ENCODE data around the gene KIR2DL4.
"Not testable (repeated sequence)": the region's sequence is repeated elsewhere in the genome, so short reads cannot be mapped to it uniquely, and the experiment has no call there.

The KIR2DL4 gene

DNA sequence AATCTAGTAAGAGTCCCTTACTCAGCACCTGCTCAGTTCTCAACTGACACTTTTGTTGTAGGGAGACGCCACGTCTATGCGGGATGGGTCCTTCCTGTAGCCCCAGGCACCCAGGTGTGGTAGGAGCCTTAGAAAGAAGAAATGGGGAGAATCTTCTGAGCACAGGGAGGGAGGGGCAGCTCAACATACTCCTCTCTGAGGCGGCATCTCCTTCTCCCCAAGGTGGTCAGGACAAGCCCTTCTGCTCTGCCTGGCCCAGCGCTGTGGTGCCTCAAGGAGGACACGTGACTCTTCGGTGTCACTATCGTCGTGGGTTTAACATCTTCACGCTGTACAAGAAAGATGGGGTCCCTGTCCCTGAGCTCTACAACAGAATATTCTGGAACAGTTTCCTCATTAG lies 1.2 kb downstream of the KIR2DL4 start:
- DNase-seq (ENCODE audit: low read depth): no peak

DNA sequence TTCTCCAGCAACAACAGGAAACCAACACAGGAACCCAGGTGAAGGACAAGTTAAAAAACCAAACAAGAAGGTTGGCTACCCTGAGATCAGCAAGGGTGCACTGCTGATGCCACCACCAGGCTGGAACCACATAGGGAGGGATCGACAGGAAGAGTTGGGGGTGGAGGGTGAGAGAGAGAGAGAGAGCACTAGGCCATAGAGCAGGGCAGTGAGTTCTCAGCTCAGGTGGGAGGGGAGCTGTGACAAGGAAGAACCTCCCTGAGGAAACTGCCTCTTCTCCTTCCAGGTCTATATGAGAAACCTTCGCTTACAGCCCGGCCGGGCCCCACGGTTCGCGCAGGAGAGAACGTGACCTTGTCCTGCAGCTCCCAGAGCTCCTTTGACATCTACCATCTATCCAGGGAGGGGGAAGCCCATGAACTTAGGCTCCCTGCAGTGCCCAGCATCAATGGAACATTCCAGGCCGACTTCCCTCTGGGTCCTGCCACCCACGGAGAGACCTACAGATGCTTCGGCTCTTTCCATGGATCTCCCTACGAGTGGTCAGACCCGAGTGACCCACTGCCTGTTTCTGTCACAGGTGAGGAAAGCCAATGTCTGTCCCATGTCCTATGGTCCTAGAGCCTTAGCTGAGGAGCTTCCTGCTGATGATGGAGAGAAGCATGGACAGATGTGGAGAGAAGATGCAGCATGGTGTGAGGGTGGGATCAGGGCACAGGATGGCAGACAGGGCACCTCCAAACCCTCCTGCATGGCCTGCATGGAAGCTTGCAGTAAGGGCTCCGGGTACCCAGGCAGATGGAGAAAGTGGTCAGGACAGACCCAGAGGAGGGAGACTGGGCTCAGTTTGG lies 2.5 kb downstream of the KIR2DL4 start:
- DNase-seq (ENCODE audit: low read depth): no peak

GRCh38 chr19:54806516-54806838 lies 3.1 kb downstream of the KIR2DL4 start:
- no peak for DNase-seq (ENCODE audit: low read depth)

- not testable (repeated sequence) for DNase-seq (ENCODE audit: low read depth)
Measured at GRCh38 chr19:54814571-54814970, 11.2 kb downstream of the KIR2DL4 start.

GRCh38 chr19:54816251-54816650 lies 12.8 kb downstream of the KIR2DL4 start, which contains the start of gene KIR3DL1:
Gene KIR3DL1 (plus strand): TSS chr19:54816468.
- DNase-seq (ENCODE audit: low read depth): not testable (repeated sequence)

DNA sequence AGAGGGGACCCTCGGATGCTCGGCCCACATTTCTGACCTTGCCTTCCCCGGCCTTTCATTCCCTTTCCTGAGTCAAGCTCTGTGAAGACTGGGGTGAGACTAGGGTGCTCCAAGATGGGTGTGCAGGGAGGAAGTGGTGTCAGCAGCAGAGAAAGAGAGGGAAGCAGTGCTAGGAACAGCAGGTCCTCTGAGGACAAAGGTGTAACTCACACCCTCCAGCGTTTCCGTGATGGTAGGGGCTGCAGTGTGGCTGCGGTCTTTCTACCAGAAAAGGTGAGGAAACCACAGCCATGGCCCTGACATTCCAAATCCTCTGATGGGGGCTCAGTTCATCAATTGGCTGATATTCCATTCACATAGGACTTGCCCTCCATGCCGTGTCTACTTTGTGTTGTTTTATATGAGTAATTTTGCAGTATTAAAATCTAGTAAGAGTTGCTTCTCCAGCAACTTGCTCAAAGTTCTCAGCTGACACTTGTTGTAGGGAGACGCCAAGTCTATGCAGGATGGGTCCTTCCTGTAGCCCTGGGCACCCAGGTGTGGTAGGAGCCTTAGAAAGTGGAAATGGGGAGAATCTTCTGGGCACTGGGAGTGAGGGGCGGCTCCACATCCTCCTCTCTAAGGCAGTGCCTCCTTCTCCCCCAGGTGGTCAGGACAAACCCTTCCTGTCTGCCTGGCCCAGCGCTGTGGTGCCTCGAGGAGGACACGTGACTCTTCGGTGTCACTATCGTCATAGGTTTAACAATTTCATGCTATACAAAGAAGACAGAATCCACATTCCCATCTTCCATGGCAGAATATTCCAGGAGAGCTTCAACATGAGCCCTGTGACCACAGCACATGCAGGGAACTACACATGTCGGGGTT lies 14.5 kb downstream of the KIR2DL4 start:
- no peak for DNase-seq (ENCODE audit: low read depth)

GRCh38 chr19:54824416-54824815 lies 21.0 kb downstream of the KIR2DL4 start:
- not testable (repeated sequence) for DNase-seq (ENCODE audit: low read depth)

DNA sequence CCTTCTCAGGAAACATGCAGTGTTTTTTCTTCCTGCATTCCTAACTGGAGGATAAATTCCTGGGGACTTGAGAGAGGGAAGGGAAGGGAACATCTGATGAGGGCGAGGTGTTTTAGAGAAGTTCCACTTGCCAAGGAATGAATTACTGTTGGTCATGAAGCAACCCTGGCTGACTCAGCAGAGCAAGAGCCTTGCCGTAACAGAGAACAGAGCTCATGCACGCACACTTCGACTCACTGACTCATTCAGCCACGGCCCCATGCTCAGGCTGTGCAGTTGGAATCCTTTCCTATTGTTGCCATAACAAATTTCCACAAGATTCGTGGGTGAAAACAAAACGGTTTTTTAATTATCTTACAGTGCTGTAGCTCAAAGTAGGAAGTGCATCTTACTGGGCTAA lies 21.9 kb downstream of the KIR2DL4 start:
- DNase-seq (ENCODE audit: low read depth): not testable (repeated sequence)

DNA sequence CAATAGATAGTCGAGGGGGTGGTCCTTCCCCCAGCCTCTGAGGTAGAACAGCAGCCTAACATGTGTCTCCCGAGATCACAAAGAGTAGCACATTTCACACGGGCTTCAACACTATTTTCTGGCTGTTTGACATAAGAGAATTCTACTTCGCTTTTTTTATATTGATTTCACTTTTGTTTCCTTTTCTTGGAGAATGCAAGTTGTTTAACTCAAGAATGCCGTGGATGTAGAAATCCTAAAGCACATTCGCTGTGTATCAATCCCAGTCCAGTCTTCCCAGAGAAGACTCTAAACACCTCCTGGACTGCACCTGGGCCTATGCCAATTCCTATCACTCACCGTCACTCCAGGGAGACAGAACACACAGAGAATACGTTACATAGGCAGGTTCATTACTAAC lies 24.7 kb downstream of the KIR2DL4 start:
- not testable (repeated sequence) for DNase-seq (ENCODE audit: low read depth)

DNA sequence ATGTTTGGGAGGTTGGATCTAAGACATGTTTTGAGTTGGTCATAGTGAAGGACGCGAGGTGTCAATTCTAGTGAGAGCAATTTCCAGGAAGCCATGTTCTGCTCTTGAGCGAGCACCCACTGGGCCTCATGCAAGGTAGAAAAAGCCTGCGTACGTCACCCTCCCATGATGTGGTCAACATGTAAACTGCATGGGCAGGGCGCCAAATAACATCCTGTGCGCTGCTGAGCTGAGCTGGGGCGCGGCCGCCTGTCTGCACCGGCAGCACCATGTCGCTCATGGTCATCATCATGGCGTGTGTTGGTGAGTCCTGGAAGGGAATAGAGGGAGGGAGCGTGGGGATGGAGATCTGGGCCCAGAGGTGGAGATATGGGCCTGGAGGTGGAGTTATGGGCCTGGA lies 29.1 kb downstream of the KIR2DL4 start, which contains the start of gene KIR2DS4:
Gene KIR2DS4 (plus strand): TSS at position 181 of the 400 bp plus-strand sequence.
- DNase-seq (ENCODE audit: low read depth): not testable (repeated sequence)

GRCh38 chr19:54835126-54835525 lies 31.7 kb downstream of the KIR2DL4 start:
- DNase-seq (ENCODE audit: low read depth): not testable (repeated sequence)

GRCh38 chr19:54837522-54837921 lies 34.1 kb downstream of the KIR2DL4 start:
- DNase-seq (ENCODE audit: low read depth): not testable (repeated sequence)

GRCh38 chr19:54843171-54843570 lies 39.8 kb downstream of the KIR2DL4 start:
- DNase-seq (ENCODE audit: low read depth): not testable (repeated sequence)

GRCh38 chr19:54850061-54850640 lies 46.7 kb downstream of the KIR2DL4 start, which contains the start of gene KIR3DL2:
Gene KIR3DL2 (plus strand): TSS chr19:54850443. CDS start chr19:54850476, 33 bp downstream.
- not testable (repeated sequence) for DNase-seq (ENCODE audit: low read depth)

DNA sequence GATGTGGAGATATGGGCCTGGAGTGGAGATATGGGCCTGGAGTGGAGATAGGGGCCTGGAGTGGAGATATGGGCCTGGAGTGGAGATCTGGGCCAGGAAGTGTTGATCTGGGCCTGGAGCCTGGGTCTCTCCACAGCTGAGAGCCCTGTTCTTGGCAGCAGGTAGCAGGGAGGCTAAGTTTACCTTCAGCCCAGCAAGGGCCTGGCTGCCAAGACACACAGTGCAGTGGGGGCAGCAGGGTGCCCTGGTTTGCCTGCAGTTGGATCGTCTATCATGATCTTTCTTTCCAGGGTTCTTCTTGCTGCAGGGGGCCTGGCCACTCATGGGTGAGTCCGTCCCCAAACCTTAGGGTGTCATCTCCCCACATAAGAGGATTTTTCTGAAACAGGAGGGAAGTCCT lies 47.5 kb downstream of the KIR2DL4 start:
- DNase-seq (ENCODE audit: low read depth): no peak

DNA sequence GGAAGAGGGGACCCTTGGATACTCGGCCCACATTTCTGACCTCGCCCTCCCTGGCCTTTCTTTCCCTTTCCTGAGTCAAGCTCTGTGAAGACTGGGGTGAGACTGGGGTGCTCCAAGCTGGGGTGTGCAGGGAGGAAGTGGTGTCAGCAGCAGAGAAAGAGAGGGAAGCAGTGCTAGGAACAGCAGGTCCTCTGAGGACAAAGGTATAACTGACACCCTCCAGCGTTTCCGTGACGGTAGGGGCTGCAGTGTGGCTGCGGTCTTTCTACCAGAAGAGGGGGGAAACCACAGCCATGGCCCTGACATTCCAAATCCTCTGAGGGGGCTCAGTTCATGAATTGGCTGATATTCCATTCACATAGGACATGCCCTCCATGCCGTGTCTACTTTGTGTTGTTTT lies 47.9 kb downstream of the KIR2DL4 start:
- DNase-seq (ENCODE audit: low read depth): no peak

DNA sequence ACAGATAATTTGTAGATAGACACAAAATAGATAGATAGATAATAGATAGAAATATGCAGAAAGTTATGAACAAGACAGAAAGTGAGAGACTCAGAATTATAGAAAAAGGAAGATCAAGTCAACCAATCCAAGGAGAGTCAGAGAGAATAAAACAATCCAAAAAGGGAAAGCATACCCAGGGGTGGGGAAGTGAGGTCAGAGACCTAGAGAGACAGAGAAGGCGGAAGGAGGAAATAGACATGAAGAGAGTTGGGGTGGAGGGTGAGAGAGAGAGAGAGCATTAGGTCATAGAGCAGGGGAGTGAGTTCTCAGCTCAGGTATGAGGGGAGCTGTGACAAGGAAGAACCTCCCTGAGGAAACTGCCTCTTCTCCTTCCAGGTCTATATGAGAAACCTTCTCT lies 51.8 kb downstream of the KIR2DL4 start:
- not testable (repeated sequence) for DNase-seq (ENCODE audit: low read depth)

DNA sequence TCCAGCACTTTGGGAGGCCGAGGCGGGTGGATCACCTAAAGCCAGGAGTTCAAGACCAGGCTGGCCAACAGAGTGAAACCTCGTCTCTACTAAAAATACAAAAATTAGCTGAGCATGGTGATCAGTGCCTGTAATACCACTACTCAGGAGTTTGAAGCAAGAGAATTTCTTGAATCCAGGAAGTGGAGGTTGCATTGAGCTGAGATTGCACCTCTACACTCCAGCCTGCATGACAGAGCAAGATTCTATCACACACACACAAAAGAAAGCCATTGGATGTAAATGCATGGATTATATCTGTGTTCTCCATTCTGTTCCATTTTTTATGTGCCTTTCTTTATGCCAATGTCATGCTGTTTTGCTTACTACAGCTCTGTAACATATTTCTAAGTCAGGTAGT lies 55.1 kb downstream of the KIR2DL4 start:
- not testable (repeated sequence) for DNase-seq (ENCODE audit: low read depth)

DNA sequence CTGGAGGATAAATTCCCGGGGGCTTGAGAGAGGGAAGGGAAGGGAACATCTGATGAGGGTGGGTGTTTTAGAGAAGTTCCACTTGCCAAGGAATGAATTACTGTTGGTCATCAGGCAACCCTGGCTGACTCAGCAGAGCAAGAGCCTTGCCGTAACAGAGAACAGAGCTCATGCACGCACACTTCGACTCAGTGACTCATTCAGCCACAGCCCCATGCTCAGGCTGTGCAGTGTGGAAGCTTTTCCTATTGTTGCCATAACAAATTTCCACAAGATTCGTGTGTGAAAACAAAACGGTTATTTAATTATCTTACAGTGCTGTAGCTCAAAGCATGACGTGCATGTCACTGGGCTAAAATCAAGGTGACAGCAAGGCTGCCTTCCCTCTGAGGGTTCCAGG lies 56.0 kb downstream of the KIR2DL4 start:
- not testable (repeated sequence) for DNase-seq (ENCODE audit: low read depth)

DNA sequence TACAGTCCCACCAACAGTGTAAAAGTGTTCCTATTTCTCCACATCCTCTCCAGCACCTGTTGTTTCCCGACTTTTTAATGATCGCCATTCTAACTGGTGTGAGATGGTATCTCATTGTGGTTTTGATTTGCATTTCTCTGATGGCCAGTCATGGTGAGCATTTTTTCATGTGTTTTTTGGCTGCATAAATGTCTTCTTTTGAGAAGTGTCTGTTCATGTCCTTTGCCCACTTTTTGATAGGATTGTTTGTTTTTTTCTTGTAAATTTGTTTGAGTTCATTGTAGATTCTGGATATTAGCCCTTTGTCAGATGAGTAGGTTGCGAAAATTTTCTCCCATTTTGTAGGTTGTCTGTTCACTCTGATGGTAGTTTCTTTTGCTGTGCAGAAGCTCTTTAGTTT lies 60.0 kb downstream of the KIR2DL4 start:
- DNase-seq (ENCODE audit: low read depth): not testable (repeated sequence)
